Sigmoid colon (tissue), 3 donors: ENCODE data around the gene CENPVL2.

Source experiments
- POLR2A ChIP-seq, 2 donors: fragments of 450-650 bp; IDR thresholded peaks; one replicate each; pipeline ENCODE4 v1.6.1; 2016; ENCODE audit warnings: antibody characterized with exemption in 2 of 2, mild to moderate bottlenecking in 2 of 2, moderate library complexity in 2 of 2
- TF ChIP-seq, protein P1 (sequence below), 4 experiments: fragments of 450-650 bp in 3 of 4; fragments of 200-600 bp in 1 of 4; IDR thresholded peaks; one replicate each; pipeline ENCODE4 v1.5.1; 2016 to 2019; ENCODE audit warnings: antibody characterized with exemption in 4 of 4, mild to moderate bottlenecking in 3 of 4, moderate library complexity in 2 of 4

DNA sequence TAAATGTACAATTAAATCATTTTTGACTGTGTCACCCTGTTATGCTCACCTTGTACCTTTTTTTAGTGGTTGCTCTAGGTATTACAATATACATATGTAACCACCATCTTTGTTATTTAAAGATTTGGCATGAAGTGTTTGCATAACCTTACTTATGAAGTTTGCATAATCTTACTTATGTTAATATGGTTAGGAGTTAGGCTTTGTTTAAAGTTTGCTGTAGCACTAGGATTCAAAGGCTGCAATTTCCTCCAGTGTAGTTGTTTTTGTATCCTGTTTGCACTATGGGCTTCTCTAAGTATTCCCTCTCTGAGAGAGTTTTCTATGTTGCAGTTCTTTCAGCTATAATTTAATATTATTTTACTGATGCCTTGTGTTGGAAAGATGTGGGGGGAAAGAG, 45.6 kb upstream of the CENPVL2 start:
- TF ChIP-seq POLR2A (IDR thresholded peaks at IDR 0.05), result no peak
- TF ChIP-seq, protein P1, sequence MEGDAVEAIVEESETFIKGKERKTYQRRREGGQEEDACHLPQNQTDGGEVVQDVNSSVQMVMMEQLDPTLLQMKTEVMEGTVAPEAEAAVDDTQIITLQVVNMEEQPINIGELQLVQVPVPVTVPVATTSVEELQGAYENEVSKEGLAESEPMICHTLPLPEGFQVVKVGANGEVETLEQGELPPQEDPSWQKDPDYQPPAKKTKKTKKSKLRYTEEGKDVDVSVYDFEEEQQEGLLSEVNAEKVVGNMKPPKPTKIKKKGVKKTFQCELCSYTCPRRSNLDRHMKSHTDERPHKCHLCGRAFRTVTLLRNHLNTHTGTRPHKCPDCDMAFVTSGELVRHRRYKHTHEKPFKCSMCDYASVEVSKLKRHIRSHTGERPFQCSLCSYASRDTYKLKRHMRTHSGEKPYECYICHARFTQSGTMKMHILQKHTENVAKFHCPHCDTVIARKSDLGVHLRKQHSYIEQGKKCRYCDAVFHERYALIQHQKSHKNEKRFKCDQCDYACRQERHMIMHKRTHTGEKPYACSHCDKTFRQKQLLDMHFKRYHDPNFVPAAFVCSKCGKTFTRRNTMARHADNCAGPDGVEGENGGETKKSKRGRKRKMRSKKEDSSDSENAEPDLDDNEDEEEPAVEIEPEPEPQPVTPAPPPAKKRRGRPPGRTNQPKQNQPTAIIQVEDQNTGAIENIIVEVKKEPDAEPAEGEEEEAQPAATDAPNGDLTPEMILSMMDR (IDR thresholded peaks at IDR 0.05), result no peak
